OCI-LY3 (cell line): ENCODE results near the gene MBD3L2.

Experiments
- CTCF ChIP-seq: fragments of 200-600, 300-600 bp; sonication (generic); IDR thresholded peaks from 2 replicates; pipeline ENCODE4 v1.5.1; 2014; ENCODE audit warnings: antibody characterized with exemption, low read length, low read depth
- EZH2phosphoT487 ChIP-seq: fragments of 200-600 bp; shearing (Covaris generic); IDR thresholded peaks from 2 replicates; pipeline ENCODE4 v1.6.1; 2018; ENCODE audit warnings: antibody characterized with exemption, mixed run types, low read depth

DNA sequence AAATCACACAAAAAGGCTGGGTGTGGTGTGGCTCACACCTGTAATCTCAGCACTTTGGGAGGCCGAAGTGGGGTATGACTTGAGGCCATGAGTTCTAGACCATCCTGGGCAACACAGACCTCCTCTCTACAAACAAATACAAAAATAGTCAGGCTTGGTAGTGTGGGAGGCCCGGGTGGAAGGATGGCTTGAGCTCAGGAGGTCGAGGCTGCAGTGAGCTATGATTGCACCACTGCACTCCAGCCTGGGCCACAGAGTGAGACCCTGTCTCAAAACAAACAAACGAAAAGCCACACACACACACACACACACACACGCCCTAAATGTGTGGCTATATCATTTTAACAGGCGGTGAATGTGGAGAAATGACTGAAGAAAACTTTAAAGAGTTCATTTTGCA lies 19.5 kb downstream of the MBD3L2 start:
- TF ChIP-seq CTCF (no peak), EZH2phosphoT487 (no peak)
